ENCODE results near the gene WDR70.

GRCh38 chr5:37511646-37512045, 132.5 kb downstream of the WDR70 start:
- no peak for TF ChIP-seq TARDBP (IDR thresholded peaks at IDR 0.05)
- TF ChIP-seq SP1 (IDR thresholded peaks at IDR 0.05) = no peak
- no peak for TF ChIP-seq ELF4 (IDR thresholded peaks at IDR 0.05)
- no peak for TF ChIP-seq ARNT (IDR thresholded peaks at IDR 0.05)
- no peak for TF ChIP-seq SUZ12 (IDR thresholded peaks at IDR 0.05)
- TF ChIP-seq FOXK2 (IDR thresholded peaks at IDR 0.05) = no peak
- no peak for TF ChIP-seq HDGF (IDR thresholded peaks at IDR 0.05; ENCODE audit: borderline replicate concordance)
- no peak for TF ChIP-seq LEF1 (IDR thresholded peaks at IDR 0.05; ENCODE audit: borderline replicate concordance)
- TF ChIP-seq NFRKB (IDR thresholded peaks at IDR 0.05) = no peak
- TF ChIP-seq BHLHE40 (IDR thresholded peaks at IDR 0.05; ENCODE audit: borderline replicate concordance) = no peak
- TF ChIP-seq, protein P1, sequence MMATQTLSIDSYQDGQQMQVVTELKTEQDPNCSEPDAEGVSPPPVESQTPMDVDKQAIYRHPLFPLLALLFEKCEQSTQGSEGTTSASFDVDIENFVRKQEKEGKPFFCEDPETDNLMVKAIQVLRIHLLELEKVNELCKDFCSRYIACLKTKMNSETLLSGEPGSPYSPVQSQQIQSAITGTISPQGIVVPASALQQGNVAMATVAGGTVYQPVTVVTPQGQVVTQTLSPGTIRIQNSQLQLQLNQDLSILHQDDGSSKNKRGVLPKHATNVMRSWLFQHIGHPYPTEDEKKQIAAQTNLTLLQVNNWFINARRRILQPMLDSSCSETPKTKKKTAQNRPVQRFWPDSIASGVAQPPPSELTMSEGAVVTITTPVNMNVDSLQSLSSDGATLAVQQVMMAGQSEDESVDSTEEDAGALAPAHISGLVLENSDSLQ (IDR thresholded peaks at IDR 0.05) = no peak
- no peak for TF ChIP-seq FOXA1 (IDR thresholded peaks at IDR 0.05)

Data from HEK293T (cell line).